Measurements from ENCODE around the gene STAU1. TPM values are rescaled to one million over a fixed set of nuclear protein-coding genes. Genes with fewer than 3 reads are reported as not detected.
"Not testable (repeated sequence)": the region's sequence is repeated elsewhere in the genome, so short reads cannot be mapped to it uniquely, and the experiment has no call there.

Gene STAU1
- total and polyA plus RNA-seq, 9 donors, result 37.2 to 113 (median 70.5) TPM

- Histone ChIP-seq H3K36me3 (no peaks in the 10 kb centered on the region), H3K4me3 (no peak overlapping the region), H3K9me3 (no peaks in the 10 kb centered on the region), H3K4me1 (ENCODE audit: insufficient read depth) (no peaks in the 10 kb centered on the region), H3K27ac (no peak overlapping the region), H3K27me3 (no peaks in the 10 kb centered on the region)
- WGBS, 3 donors, result 51 to 76% (median 69%) methylated on average over 9 of the region's 9 CpGs
- TF ChIP-seq CTCF (IDR thresholded peaks at IDR 0.05) (no peak), POLR2A (IDR thresholded peaks at IDR 0.05) (no peak), EP300 (IDR thresholded peaks at IDR 0.05) (no peak)
- DNase-seq, result no peak
- intact Hi-C loops (cut with DNase I), result no loop called here
Observed at GRCh38 chr20:49203746-49204145, 15.6 kb upstream of the STAU1 start.

- intact Hi-C loops (cut with DNase I), result no loop called here
- no peak overlapping the region for H3K4me3 ChIP-seq
- no peak for DNase-seq
- no peak overlapping the region for H3K27ac ChIP-seq
- no peaks in the 10 kb centered on the region for H3K4me1 ChIP-seq (ENCODE audit: insufficient read depth)
- no peaks in the 10 kb centered on the region for H3K36me3 ChIP-seq
- no peaks in the 10 kb centered on the region for H3K9me3 ChIP-seq
- WGBS, 3 donors, result 90 to 92% (median 92%) methylated on average over 7 of the region's 7 CpGs
- TF ChIP-seq POLR2A (IDR thresholded peaks at IDR 0.05) (no peak), EP300 (IDR thresholded peaks at IDR 0.05) (no peak), CTCF (IDR thresholded peaks at IDR 0.05) (no peak)
- H3K27me3 ChIP-seq, result no peaks in the 10 kb centered on the region
Observed at GRCh38 chr20:49203011-49203410, 14.9 kb upstream of the STAU1 start.

GRCh38 chr20:49199729-49200293, 11.7 kb upstream of the STAU1 start:
- intact Hi-C loops (cut with DNase I), result no loop called here
- Histone ChIP-seq H3K36me3 (no peaks in the 10 kb centered on the region), H3K27ac (no peak overlapping the region), H3K4me3 (no peak overlapping the region), H3K27me3 (no peaks in the 10 kb centered on the region), H3K4me1 (ENCODE audit: insufficient read depth) (no peaks in the 10 kb centered on the region), H3K9me3 (no peaks in the 10 kb centered on the region)
- no peak for TF ChIP-seq CTCF (IDR thresholded peaks at IDR 0.05)
- TF ChIP-seq POLR2A (IDR thresholded peaks at IDR 0.05), result no peak
- no peak for TF ChIP-seq EP300 (IDR thresholded peaks at IDR 0.05)
- WGBS, 3 donors, result 82 to 88% (median 86%) methylated on average over 4 of the region's 4 CpGs
- peak in 1 of 5 donors; percentile 3 for DNase-seq

DNA sequence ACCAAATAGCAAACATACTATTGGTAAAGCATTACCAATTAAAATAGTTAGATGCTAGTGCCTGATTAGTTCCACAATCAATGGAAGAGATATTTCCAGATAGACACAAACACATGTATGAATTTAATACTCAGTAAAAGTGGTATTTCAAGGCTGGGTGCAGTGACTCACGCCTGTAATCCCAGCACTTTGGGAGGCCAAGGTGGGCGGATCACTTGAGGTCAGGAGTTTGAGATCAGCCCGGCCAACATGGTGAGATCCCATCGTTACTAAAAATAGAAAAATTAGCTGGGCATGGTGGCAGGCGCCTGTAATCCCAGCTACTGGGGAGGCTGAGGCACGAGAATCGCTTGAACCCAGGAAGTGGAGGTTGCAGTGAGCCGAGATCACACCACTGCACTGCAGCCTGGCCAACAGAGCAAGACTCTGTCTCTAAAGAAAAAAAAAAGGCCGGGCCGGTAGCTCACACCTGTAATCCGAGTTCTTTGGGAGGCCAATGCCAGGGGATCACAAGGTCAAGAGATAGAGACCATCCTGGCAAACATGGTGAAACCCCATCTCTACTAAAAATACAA, 4.9 kb upstream of the STAU1 start:
- DNase-seq, result not testable (repeated sequence)

DNA sequence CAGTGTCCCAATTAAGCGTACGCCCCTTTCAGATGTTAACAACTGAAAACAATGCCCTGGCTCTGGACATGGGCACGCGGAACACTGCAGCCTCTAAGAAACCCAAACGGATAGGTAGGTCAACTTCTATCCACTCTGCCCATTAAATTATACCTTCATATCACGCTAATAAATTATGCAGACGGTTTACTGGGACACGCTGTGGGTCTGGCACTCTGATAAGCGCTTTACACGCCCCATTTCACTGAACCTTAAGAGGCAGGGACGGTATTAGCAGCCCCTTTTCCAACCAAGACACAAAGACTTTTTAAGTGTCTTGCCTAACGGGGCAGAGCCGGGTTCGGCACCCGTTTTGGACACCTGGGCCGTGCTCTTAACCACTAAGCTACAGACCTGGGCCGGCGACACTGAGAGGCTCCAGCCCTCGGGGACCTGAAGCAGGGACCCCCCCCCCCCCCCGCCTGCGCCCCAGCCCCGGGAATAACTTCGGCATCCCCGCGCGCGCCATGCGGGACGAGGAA, 744 bp downstream of the STAU1 start:
- Histone ChIP-seq H3K4me1 (ENCODE audit: insufficient read depth) (peaks cover 4% of the 10 kb centered on the region), H3K4me3 (peak overlapping the region; percentile 76), H3K27ac (peak overlapping the region; percentile 53 to 74), H3K9me3 (no peaks in the 10 kb centered on the region), H3K27me3 (no peaks in the 10 kb centered on the region), H3K36me3 (no peaks in the 10 kb centered on the region)
- peak in 3 of 5 donors; percentile 41 to 56 (median 48) for DNase-seq
- 0 to 1% (median 1%) methylated on average over 23 to 29 of the region's 29 CpGs for WGBS, 3 donors
- intact Hi-C loops (cut with DNase I), result no loop called here
- TF ChIP-seq POLR2A (IDR thresholded peaks at IDR 0.05), result no peak
- TF ChIP-seq CTCF (IDR thresholded peaks at IDR 0.05), result no peak
- no peak for TF ChIP-seq EP300 (IDR thresholded peaks at IDR 0.05)

More for the DNA sequence above, 4.9 kb upstream of the STAU1 start:
- whole genome bisulfite sequencing, 3 donors, result 81 to 84% (median 82%) methylated on average over 11 of the region's 11 CpGs
- H3K27ac ChIP-seq; H3K4me1 ChIP-seq (ENCODE audit: insufficient read depth); H3K27me3 ChIP-seq; H3K36me3 ChIP-seq; intact Hi-C loops (cut with DNase I); H3K9me3 ChIP-seq; H3K4me3 ChIP-seq: not testable (repeated sequence)

Data from ovary (tissue), 9 donors.